Measurements from ENCODE around the gene DIS3L2.
A peak's percentile ranks its signal among the peaks of the same experiment; 100 is the strongest.

Gene DIS3L2, protein sequence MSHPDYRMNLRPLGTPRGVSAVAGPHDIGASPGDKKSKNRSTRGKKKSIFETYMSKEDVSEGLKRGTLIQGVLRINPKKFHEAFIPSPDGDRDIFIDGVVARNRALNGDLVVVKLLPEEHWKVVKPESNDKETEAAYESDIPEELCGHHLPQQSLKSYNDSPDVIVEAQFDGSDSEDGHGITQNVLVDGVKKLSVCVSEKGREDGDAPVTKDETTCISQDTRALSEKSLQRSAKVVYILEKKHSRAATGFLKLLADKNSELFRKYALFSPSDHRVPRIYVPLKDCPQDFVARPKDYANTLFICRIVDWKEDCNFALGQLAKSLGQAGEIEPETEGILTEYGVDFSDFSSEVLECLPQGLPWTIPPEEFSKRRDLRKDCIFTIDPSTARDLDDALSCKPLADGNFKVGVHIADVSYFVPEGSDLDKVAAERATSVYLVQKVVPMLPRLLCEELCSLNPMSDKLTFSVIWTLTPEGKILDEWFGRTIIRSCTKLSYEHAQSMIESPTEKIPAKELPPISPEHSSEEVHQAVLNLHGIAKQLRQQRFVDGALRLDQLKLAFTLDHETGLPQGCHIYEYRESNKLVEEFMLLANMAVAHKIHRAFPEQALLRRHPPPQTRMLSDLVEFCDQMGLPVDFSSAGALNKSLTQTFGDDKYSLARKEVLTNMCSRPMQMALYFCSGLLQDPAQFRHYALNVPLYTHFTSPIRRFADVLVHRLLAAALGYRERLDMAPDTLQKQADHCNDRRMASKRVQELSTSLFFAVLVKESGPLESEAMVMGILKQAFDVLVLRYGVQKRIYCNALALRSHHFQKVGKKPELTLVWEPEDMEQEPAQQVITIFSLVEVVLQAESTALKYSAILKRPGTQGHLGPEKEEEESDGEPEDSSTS

DNA sequence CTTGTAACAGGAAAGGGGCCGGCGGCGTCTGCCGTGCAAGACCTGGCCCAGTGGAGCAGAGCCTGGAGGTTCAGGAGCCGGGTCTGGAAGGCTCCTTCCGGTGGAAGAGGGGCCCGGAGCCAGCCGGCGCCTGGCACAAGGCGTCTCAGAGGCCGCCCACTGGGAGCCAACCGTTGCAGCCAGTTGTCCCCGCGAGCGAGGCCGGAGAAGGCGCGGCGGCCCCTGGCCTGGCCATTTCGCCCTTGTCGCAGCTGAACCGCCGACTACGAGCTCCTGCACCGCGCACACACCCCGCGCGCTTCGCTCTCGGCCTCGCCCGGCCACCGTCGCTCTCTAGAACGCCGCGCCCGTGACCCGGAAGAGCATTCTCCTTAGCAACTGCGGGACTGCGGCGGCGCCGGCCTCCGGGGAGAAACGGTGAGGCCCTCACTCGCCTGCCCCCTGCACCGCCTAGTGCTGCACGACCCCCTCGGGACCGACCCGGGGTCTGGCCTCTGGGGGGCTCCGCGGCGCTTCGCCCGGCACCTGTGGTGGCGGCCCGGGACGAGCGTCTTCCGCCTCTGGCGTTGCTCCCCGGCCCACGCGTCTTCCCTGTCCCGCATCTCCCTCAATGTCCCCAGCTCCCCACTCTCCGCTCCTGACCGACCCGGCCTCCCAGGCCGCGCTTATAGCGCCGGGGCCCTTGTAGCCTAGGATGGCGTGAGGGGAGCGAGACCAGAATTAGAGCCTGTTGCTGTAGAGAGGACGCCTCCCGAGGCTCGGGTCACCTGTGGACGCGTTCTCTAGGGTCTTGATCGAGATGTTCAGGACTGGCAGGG lies at the start of gene DIS3L2:
Gene DIS3L2, plus strand, starts transcription at position 365 of the 818 bp plus-strand sequence. CDS start 53,215 bp downstream, outside the sequence.
- TF ChIP-seq, protein P1, sequence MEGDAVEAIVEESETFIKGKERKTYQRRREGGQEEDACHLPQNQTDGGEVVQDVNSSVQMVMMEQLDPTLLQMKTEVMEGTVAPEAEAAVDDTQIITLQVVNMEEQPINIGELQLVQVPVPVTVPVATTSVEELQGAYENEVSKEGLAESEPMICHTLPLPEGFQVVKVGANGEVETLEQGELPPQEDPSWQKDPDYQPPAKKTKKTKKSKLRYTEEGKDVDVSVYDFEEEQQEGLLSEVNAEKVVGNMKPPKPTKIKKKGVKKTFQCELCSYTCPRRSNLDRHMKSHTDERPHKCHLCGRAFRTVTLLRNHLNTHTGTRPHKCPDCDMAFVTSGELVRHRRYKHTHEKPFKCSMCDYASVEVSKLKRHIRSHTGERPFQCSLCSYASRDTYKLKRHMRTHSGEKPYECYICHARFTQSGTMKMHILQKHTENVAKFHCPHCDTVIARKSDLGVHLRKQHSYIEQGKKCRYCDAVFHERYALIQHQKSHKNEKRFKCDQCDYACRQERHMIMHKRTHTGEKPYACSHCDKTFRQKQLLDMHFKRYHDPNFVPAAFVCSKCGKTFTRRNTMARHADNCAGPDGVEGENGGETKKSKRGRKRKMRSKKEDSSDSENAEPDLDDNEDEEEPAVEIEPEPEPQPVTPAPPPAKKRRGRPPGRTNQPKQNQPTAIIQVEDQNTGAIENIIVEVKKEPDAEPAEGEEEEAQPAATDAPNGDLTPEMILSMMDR (IDR thresholded peaks at IDR 0.05; ENCODE audit: low read depth, low read length), result no peak
- TF ChIP-seq EZH2phosphoT487 (IDR thresholded peaks at IDR 0.05; ENCODE audit: low read depth), result no peak
- peak within 1 kb of the TSS; percentile 84 for H2AFZ ChIP-seq (ENCODE audit: low read depth, low read length)
- H3K27ac ChIP-seq (ENCODE audit: low read length), result peak within 1 kb of the TSS; percentile 42
- H3K79me2 ChIP-seq (ENCODE audit: low read length), result peaks cover 41% of the 10 kb centered on the region
- H3K4me1 ChIP-seq (ENCODE audit: low read length), result peaks cover 4% of the 10 kb centered on the region; the same call in 1 of the 2 replicates
- peak within 1 kb of the TSS; percentile 89 for H3K4me2 ChIP-seq (ENCODE audit: low read length)
- H3K4me3 ChIP-seq (ENCODE audit: low read length), result peak within 1 kb of the TSS; percentile 99
- no peaks in the 10 kb centered on the region for H3K9me3 ChIP-seq (ENCODE audit: insufficient read depth, low read length)
- no peaks in the 10 kb centered on the region for H3K36me3 ChIP-seq (replicated peaks; ENCODE audit: low read depth, low read length)
- peak within 1 kb of the TSS; percentile 71 for H3K9ac ChIP-seq (ENCODE audit: low read length)
- no peaks in the 10 kb centered on the region for H4K20me1 ChIP-seq (ENCODE audit: insufficient read depth, low read length)
- no peaks in the 10 kb centered on the region for H3K27me3 ChIP-seq (ENCODE audit: low read depth, low read length)

DNA sequence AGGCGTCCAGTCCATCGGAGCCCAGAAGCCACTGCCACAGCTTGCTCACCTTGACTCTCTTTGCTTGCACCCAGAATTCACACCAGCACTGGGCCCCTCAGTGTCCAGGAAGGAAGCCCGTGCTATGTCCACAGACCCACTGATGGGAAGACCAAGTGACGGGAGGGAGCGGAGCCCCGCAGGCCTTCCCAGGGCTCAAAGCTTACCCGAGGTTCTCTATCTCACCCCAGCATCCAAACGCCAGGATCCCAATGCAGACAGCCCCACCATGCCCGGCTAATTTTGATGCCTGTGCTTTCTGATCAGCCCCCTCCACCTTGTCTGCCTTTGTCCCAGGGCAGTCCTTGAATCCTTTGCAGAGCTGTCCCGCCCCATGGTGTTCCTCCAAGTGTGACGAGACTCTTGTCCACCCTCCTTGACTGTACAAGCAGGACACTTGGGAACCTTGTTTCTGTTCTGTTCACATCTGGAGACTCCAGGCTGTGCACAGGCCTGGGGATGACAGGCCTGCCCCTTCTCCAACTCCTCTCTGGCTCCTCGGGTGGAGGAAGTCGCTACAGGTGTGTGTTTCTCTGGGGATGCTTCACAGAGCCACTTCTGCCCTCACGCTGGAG lies 47.3 kb upstream of the DIS3L2 start:
- Histone ChIP-seq H2AFZ (ENCODE audit: low read depth, low read length) (no peak overlapping the region), H3K27me3 (ENCODE audit: low read depth, low read length) (no peaks in the 10 kb centered on the region), H3K4me3 (ENCODE audit: low read length) (no peak overlapping the region), H4K20me1 (ENCODE audit: insufficient read depth, low read length) (no peaks in the 10 kb centered on the region), H3K27ac (ENCODE audit: low read length) (no peak overlapping the region), H3K79me2 (ENCODE audit: low read length) (no peaks in the 10 kb centered on the region), H3K9me3 (ENCODE audit: insufficient read depth, low read length) (no peaks in the 10 kb centered on the region), H3K36me3 (replicated peaks; ENCODE audit: low read depth, low read length) (no peaks in the 10 kb centered on the region), H3K4me2 (ENCODE audit: low read length) (no peak overlapping the region), H3K9ac (ENCODE audit: low read length) (no peak overlapping the region), H3K4me1 (ENCODE audit: low read length) (no peaks in the 10 kb centered on the region)
- no peak for TF ChIP-seq EZH2phosphoT487 (IDR thresholded peaks at IDR 0.05; ENCODE audit: low read depth)
- TF ChIP-seq, protein P1 (IDR thresholded peaks at IDR 0.05; ENCODE audit: low read depth, low read length), result no peak

DNA sequence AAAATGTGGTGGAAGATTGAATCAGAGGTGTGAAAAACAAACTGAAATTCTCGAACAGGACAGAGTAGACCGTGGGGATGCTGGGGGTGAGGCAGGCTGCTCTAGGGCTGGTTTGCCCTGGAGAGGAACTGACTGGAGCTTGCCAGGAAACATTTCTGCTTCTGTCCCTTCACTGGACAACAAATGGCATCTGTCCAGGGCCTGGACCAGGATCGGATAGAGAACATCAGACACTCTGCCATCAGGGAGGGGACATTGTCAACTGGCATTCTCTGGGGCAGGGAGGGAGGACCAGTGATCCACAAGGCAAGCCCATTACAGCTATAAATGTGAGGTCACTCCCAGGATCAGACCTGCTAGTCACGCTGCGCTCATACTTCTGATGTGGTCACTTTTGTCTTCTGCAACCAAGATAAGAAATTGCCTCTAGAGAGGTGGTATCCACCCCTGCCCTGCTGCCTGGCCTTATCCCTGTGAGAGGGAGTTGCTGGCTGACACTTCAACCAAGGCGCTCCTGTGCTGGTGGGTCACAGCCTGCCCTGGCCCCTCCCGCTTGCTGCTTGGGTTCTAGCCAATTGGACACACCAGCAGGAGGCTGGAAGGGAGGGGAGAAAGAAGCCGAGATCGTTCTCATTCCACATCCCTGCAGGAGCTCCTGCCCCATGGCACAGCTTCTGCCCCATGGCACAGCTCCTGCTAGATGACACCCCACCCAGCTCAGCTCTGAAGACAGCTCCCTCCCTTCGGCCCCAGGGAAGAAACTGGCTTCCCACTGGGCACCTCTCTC lies 44.0 kb upstream of the DIS3L2 start:
- TF ChIP-seq, protein P1 (IDR thresholded peaks at IDR 0.05; ENCODE audit: low read depth, low read length), result no peak
- TF ChIP-seq EZH2phosphoT487 (IDR thresholded peaks at IDR 0.05; ENCODE audit: low read depth), result no peak
- H3K4me2 ChIP-seq (ENCODE audit: low read length), result no peak overlapping the region
- H3K27me3 ChIP-seq (ENCODE audit: low read depth, low read length), result no peaks in the 10 kb centered on the region
- H3K36me3 ChIP-seq (replicated peaks; ENCODE audit: low read depth, low read length), result no peaks in the 10 kb centered on the region
- H3K79me2 ChIP-seq (ENCODE audit: low read length), result no peaks in the 10 kb centered on the region
- H3K9me3 ChIP-seq (ENCODE audit: insufficient read depth, low read length), result no peaks in the 10 kb centered on the region
- H3K27ac ChIP-seq (ENCODE audit: low read length), result no peak overlapping the region
- H4K20me1 ChIP-seq (ENCODE audit: insufficient read depth, low read length), result no peaks in the 10 kb centered on the region
- H3K4me1 ChIP-seq (ENCODE audit: low read length), result no peaks in the 10 kb centered on the region
- H3K4me3 ChIP-seq (ENCODE audit: low read length), result no peak overlapping the region
- no peak overlapping the region for H2AFZ ChIP-seq (ENCODE audit: low read depth, low read length)
- no peak overlapping the region for H3K9ac ChIP-seq (ENCODE audit: low read length)

Data from OCI-LY3 (cell line).